NCI-H446 (cell line): ENCODE measurements around the gene RALGPS1.

ENCODE experiments used
- DNase-seq, 2 experiments: peaks; one replicate each; lab custom pipeline; 2025; lab: John Stamatoyannopoulos, UW

The RALGPS1 gene

DNA sequence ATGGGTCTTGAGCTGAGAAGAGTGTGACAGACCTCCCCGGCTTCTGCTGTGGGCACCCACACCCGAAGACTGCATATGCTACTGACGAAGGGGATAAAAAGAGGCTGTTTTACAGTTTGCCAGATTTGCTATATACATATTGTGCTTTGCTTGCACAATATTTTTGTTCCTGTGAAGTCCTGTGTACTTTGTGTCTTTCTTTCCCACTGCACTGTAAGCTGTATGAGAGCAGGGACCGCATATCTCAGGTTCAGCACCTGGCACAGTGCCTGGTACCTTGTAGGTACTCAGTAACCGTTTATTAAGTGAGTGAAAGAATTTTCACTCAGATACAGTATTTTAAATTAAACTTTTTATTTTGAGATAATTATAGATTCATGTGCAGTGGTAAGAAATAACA lies 341.7 kb downstream of the RALGPS1 start:
- no peak for DNase-seq

GRCh38 chr9:127258606-127259471 lies 344.3 kb downstream of the RALGPS1 start:
- no peak for DNase-seq

GRCh38 chr9:127262602-127263001 lies 348.0 kb downstream of the RALGPS1 start:
- no peak for DNase-seq

GRCh38 chr9:127263237-127263636 lies 348.7 kb downstream of the RALGPS1 start:
- DNase-seq: no peak

DNA sequence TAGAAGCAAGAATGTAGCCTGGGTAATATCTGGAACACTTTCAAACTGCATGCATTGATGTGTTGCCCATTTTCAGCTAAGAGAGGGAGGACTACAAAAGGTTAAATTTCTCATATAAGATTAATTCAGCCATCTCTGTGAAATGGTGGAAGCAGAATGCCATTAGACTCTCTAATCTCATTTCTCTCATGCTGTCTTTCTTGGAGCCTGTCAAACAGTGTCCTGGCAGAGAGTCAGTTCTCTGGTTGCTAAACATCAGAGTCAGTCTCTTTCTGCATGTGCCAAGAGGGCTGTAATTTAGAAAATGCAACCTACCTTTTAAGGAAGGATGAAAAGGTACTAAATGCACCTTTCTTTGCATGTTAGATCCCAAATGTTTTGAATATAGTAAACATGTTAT lies 349.1 kb downstream of the RALGPS1 start:
- DNase-seq: peak; percentile 2 to 17

- no peak for DNase-seq
Measured at GRCh38 chr9:127264462-127265219, 350.1 kb downstream of the RALGPS1 start, which contains the start of gene GARNL3. Gene GARNL3, plus strand, starts transcription at chr9:127264774. Its CDS starts 104 bp downstream, at chr9:127264878.

GRCh38 chr9:127267793-127268525 lies 353.4 kb downstream of the RALGPS1 start:
- DNase-seq: no peak

DNA sequence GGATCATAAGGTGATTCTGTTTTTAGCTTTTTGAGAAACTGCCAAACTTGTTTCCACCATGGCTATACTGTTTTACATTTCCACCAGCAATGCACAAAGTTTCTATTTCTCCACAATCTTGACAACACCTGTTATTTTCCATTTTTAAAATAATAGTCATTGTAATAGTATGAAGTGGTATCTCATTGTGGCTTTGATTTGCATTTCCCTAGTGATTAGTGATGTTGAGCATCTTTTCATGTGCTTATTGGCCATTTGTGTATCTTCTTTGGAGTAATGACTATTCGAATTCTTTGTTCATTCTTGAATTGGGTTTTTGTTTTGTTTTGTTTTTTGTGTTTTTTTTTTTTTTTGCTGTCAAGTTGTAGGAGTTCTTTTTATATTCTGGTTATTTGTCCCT lies 354.9 kb downstream of the RALGPS1 start:
- no peak for DNase-seq
